ENCODE results near the gene ABR. TPM values are rescaled to one million over a fixed set of nuclear protein-coding genes. Genes with fewer than 3 reads are reported as not detected.

ABR gene
- total RNA-seq, 1 donor from 2014 or later = 70.9 TPM

DNA sequence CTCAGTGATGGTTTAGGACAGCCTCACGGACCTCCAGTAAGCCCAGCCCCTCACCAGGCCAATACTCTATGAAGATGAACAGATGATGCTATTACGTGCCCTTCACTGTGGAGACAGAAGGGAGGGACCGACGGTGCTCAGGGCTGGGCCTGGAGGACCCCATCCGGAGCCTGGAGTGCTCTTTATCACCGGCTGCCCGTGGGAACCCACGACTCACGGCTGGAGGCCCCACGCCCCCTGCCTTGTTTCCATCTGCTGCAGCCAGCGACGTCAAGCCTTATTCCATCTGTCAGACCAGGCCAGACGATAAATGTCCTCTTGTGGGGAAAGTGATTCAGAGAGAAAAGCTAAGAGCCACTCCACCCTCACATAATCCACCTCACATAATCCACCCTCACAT, 186.8 kb downstream of the ABR start:
- no peak overlapping the region for H2AFZ ChIP-seq (ENCODE audit: low read depth, low read length)

GRCh38 chr17:988561-988960, 191.2 kb downstream of the ABR start:
- no peak overlapping the region for H3K27ac ChIP-seq (ENCODE audit: low read depth, low read length)
- no peaks in the 10 kb centered on the region for H3K9me3 ChIP-seq (ENCODE audit: insufficient read depth, low read depth, low read length)
- H3K4me2 ChIP-seq (ENCODE audit: low read length) = no peak overlapping the region
- no peaks in the 10 kb centered on the region for H4K20me1 ChIP-seq (ENCODE audit: insufficient read depth, low read length)
- Mint-ChIP-seq H3K27me3 (ENCODE audit: low read depth, unreplicated experiment) (peaks cover 3% of the 10 kb centered on the region), H3K9me3 (ENCODE audit: unreplicated experiment) (peaks cover 6% of the 10 kb centered on the region), H3K4me3 (ENCODE audit: unreplicated experiment) (no peak overlapping the region), H3K27ac (ENCODE audit: unreplicated experiment) (no peak overlapping the region), H3K4me1 (ENCODE audit: low read depth, unreplicated experiment) (no peaks in the 10 kb centered on the region), H3K36me3 (ENCODE audit: low read depth, unreplicated experiment) (no peaks in the 10 kb centered on the region)
- FAIRE-seq (no peak), DNase-seq (ENCODE audit: low read depth) (no peak)
- H2AFZ ChIP-seq (ENCODE audit: low read depth, low read length) = no peak overlapping the region
- no peaks in the 10 kb centered on the region for H3K79me2 ChIP-seq (ENCODE audit: insufficient read depth, low read length)
- no peak for TF ChIP-seq EZH2 (IDR thresholded peaks at IDR 0.05; ENCODE audit: insufficient read depth, low read length)
- TF ChIP-seq, protein P1, sequence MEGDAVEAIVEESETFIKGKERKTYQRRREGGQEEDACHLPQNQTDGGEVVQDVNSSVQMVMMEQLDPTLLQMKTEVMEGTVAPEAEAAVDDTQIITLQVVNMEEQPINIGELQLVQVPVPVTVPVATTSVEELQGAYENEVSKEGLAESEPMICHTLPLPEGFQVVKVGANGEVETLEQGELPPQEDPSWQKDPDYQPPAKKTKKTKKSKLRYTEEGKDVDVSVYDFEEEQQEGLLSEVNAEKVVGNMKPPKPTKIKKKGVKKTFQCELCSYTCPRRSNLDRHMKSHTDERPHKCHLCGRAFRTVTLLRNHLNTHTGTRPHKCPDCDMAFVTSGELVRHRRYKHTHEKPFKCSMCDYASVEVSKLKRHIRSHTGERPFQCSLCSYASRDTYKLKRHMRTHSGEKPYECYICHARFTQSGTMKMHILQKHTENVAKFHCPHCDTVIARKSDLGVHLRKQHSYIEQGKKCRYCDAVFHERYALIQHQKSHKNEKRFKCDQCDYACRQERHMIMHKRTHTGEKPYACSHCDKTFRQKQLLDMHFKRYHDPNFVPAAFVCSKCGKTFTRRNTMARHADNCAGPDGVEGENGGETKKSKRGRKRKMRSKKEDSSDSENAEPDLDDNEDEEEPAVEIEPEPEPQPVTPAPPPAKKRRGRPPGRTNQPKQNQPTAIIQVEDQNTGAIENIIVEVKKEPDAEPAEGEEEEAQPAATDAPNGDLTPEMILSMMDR (IDR thresholded peaks at IDR 0.05; ENCODE audit: insufficient read depth, low read depth, low read length) = no peak
- H3K4me3 ChIP-seq (ENCODE audit: insufficient read depth, low read depth, low read length) = no peak overlapping the region
- H3K4me1 ChIP-seq (ENCODE audit: insufficient read depth, low read length) = no peaks in the 10 kb centered on the region
- no peaks in the 10 kb centered on the region for H3K36me3 ChIP-seq (ENCODE audit: insufficient read depth, low read length)
- H3K27me3 ChIP-seq (ENCODE audit: insufficient read depth, low read length) = no peaks in the 10 kb centered on the region
- H3K9ac ChIP-seq (ENCODE audit: low read length) = no peak overlapping the region

More for the DNA sequence above, 186.8 kb downstream of the ABR start:
- Histone ChIP-seq H3K9me3 (ENCODE audit: insufficient read depth, low read depth, low read length) (no peaks in the 10 kb centered on the region), H3K27ac (ENCODE audit: low read depth, low read length) (no peak overlapping the region), H3K9ac (ENCODE audit: low read length) (no peak overlapping the region), H3K79me2 (ENCODE audit: insufficient read depth, low read length) (peaks cover 10% of the 10 kb centered on the region), H3K4me1 (ENCODE audit: insufficient read depth, low read length) (peaks cover 3% of the 10 kb centered on the region), H3K27me3 (ENCODE audit: insufficient read depth, low read length) (no peaks in the 10 kb centered on the region), H3K4me2 (ENCODE audit: low read length) (no peak overlapping the region), H3K4me3 (ENCODE audit: insufficient read depth, low read depth, low read length) (no peak overlapping the region), H3K36me3 (ENCODE audit: insufficient read depth, low read length) (no peaks in the 10 kb centered on the region), H4K20me1 (ENCODE audit: insufficient read depth, low read length) (peaks cover 3% of the 10 kb centered on the region)
- H3K4me3 Mint-ChIP-seq (ENCODE audit: unreplicated experiment) = no peak overlapping the region
- peaks cover under 1% of the 10 kb centered on the region for H3K27me3 Mint-ChIP-seq (ENCODE audit: low read depth, unreplicated experiment)
- peaks cover 4% of the 10 kb centered on the region for H3K4me1 Mint-ChIP-seq (ENCODE audit: low read depth, unreplicated experiment)
- H3K9me3 Mint-ChIP-seq (ENCODE audit: unreplicated experiment) = peaks cover 7% of the 10 kb centered on the region
- DNase-seq (ENCODE audit: low read depth) (no peak), FAIRE-seq (no peak)
- TF ChIP-seq EZH2 (IDR thresholded peaks at IDR 0.05; ENCODE audit: insufficient read depth, low read length) = no peak
- TF ChIP-seq, protein P1 (IDR thresholded peaks at IDR 0.05; ENCODE audit: insufficient read depth, low read depth, low read length) = no peak
- no peaks in the 10 kb centered on the region for H3K36me3 Mint-ChIP-seq (ENCODE audit: low read depth, unreplicated experiment)
- no peak overlapping the region for H3K27ac Mint-ChIP-seq (ENCODE audit: unreplicated experiment)

GRCh38 chr17:987931-988330, 191.8 kb downstream of the ABR start:
- peaks cover 3% of the 10 kb centered on the region for H3K27me3 Mint-ChIP-seq (ENCODE audit: low read depth, unreplicated experiment)
- FAIRE-seq (no peak), DNase-seq (ENCODE audit: low read depth) (no peak)
- Histone ChIP-seq H3K4me2 (ENCODE audit: low read length) (no peak overlapping the region), H3K27me3 (ENCODE audit: insufficient read depth, low read length) (no peaks in the 10 kb centered on the region), H3K9ac (ENCODE audit: low read length) (no peak overlapping the region), H2AFZ (ENCODE audit: low read depth, low read length) (no peak overlapping the region), H3K4me1 (ENCODE audit: insufficient read depth, low read length) (no peaks in the 10 kb centered on the region), H3K9me3 (ENCODE audit: insufficient read depth, low read depth, low read length) (no peaks in the 10 kb centered on the region), H3K36me3 (ENCODE audit: insufficient read depth, low read length) (no peaks in the 10 kb centered on the region), H3K79me2 (ENCODE audit: insufficient read depth, low read length) (no peaks in the 10 kb centered on the region), H3K4me3 (ENCODE audit: insufficient read depth, low read depth, low read length) (no peak overlapping the region), H4K20me1 (ENCODE audit: insufficient read depth, low read length) (no peaks in the 10 kb centered on the region), H3K27ac (ENCODE audit: low read depth, low read length) (no peak overlapping the region)
- H3K4me3 Mint-ChIP-seq (ENCODE audit: unreplicated experiment) = no peak overlapping the region
- H3K4me1 Mint-ChIP-seq (ENCODE audit: low read depth, unreplicated experiment) = no peaks in the 10 kb centered on the region
- H3K27ac Mint-ChIP-seq (ENCODE audit: unreplicated experiment) = no peak overlapping the region
- TF ChIP-seq EZH2 (IDR thresholded peaks at IDR 0.05; ENCODE audit: insufficient read depth, low read length) = no peak
- TF ChIP-seq, protein P1 (IDR thresholded peaks at IDR 0.05; ENCODE audit: insufficient read depth, low read depth, low read length) = no peak
- H3K36me3 Mint-ChIP-seq (ENCODE audit: low read depth, unreplicated experiment) = no peaks in the 10 kb centered on the region
- peaks cover 6% of the 10 kb centered on the region for H3K9me3 Mint-ChIP-seq (ENCODE audit: unreplicated experiment)

All from astrocyte (in vitro differentiated cells and primary cell).